AG04449 (cell line): ENCODE data around the gene AP1AR.

ENCODE experiments used
- CTCF ChIA-PET: fragments of 350-600 bp; formaldehyde crosslinking; extraction: SDS; loops from one replicate; lab custom pipeline; 2021; ENCODE audit warnings: antibody characterized with exemption; lab: Yijun Ruan, JAX
- POLR2A ChIA-PET: fragments of 400-600, 350-600 bp; formaldehyde crosslinking; extraction: SDS; loops from one replicate; lab custom pipeline; 2020; ENCODE audit warnings: antibody characterized with exemption, inconsistent platforms; lab: Yijun Ruan, JAX
- DNase-seq: peaks from one replicate; pipeline ENCODE4 v3.0.0-alpha.2; 2010; ENCODE audit warnings: low read depth, low spot score
- H3K4me3 ChIP-seq: 2 replicates; pipeline ENCODE4 v1.5.1; 2011; ENCODE audit warnings: low read depth, mild to moderate bottlenecking, control low read depth, low read length
- CTCF ChIP-seq: IDR thresholded peaks from one replicate; pipeline ENCODE4 v1.5.1; 2011; ENCODE audit warnings: mild to moderate bottlenecking, moderate library complexity, low read length, control low read depth, inconsistent platforms; ENCODE audit not compliant: insufficient read depth; ENCODE audit errors: missing control alignments

The AP1AR gene

GRCh38 chr4:112270640-112271421 lies 39.2 kb downstream of the AP1AR start:
- no peak for TF ChIP-seq CTCF
- POLR2A ChIA-PET, result no interaction called here
- peak; percentile 62 for DNase-seq
- no peak overlapping the region for H3K4me3 ChIP-seq
- CTCF ChIA-PET, result no interaction called here

GRCh38 chr4:112272292-112272691 lies 40.7 kb downstream of the AP1AR start:
- no peak for TF ChIP-seq CTCF
- POLR2A ChIA-PET, result no interaction called here
- DNase-seq, result no peak
- no peak overlapping the region for H3K4me3 ChIP-seq
- CTCF ChIA-PET, result interaction anchor here (1.0 kb wide), 1 partner anchor 174 kb away, joined by 3 read pairs; no protein-coding TSS in a partner anchor

GRCh38 chr4:112274959-112275358 lies 43.4 kb downstream of the AP1AR start:
- POLR2A ChIA-PET, result no interaction called here
- no peak for TF ChIP-seq CTCF
- CTCF ChIA-PET, result interaction anchor here (0.6 to 1.2 kb wide), 2 partner anchors 23 to 174 kb away, joined by 3 read pairs; partner anchors contain the start of gene ALPK1
- DNase-seq, result no peak
- no peak overlapping the region for H3K4me3 ChIP-seq

- CTCF ChIA-PET, result no interaction called here
- POLR2A ChIA-PET, result no interaction called here
- DNase-seq, result no peak
- H3K4me3 ChIP-seq, result no peak overlapping the region
- TF ChIP-seq CTCF, result no peak
Observed at GRCh38 chr4:112276113-112276512, 44.5 kb downstream of the AP1AR start.

GRCh38 chr4:112277220-112277619 lies 45.6 kb downstream of the AP1AR start:
- CTCF ChIA-PET, result no interaction called here

More at GRCh38 chr4:112277220-112277619, 45.6 kb downstream of the AP1AR start:
- TF ChIP-seq CTCF, result no peak
- no peak for DNase-seq
- H3K4me3 ChIP-seq, result no peak overlapping the region
- POLR2A ChIA-PET, result no interaction called here
